ENCODE results near the gene LNX2.
"Not testable (repeated sequence)": the region's sequence is repeated elsewhere in the genome, so short reads cannot be mapped to it uniquely, and the experiment has no call there.

Gene LNX2

DNA sequence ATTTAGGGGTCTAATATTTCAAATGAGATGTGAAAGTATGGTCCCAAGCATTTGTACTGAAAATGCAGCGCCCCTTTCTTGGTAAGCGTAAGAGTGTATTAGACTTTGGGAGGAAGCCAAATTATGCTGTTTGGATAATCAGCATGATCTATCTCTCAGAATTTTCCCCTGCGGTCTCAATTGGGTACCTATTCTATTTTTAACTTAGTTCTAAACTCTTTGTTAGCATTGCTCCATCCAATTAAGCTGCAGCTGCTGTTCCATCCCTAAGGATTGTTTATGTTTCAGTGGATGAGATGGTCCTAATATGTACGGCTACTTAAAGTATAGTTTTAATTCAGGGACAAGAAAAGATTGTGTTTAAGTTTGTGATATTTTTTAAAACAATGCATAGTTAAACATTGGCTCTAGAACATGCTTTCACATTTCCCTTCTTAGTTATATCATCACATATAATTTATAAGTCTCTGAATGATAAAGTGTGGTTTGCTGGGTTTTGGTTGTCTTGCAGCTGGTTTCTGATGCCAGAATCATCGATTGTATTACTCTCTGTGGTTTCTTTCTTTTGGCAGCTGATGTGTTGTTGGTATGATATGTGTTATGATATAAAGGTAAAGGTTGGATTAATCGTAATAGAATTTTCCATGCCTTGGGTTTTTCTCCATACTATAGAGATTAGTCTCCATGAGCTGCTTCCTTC is 16.4 kb upstream of the LNX2 start:
- peak; percentile 85 for DNase-seq

DNA sequence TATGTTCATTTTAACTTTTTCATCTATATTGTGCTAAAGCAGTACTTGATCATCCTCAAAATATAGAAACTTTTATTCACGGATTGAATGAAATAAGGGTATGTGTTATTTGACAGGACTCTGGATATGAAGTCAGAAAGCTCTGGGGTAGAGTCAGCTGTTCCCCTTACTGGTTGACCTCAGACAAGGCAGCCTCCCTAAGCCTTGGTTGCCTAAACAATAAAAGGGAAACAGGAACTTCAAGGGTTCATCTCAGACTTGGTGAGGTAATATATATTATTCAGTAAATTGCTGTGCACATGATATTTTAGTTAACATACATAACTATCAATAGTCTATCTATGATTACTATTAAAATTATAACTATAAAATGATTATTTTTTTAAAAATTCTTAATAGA is 14.9 kb upstream of the LNX2 start:
- peak; percentile 5 for DNase-seq

DNA sequence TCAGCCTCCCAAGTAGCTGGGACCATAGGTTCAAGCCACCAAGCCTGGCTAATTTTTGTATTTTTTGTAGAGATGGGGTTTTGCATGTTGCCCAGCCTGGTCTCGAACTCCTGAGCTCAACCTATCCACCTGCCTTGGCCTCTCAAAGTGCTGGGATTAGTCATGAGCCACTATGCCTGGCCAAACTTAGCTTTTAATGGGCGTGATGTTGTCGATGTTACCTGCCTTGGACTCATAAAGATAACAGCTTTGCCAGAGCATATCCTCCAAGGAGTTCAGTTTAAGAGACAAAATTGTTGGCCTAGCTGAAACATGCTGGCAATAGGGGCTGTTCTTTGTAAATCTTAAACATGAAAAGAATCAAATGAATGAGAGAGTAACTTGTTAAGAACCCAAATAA is 14.5 kb upstream of the LNX2 start:
- no peak for DNase-seq

DNA sequence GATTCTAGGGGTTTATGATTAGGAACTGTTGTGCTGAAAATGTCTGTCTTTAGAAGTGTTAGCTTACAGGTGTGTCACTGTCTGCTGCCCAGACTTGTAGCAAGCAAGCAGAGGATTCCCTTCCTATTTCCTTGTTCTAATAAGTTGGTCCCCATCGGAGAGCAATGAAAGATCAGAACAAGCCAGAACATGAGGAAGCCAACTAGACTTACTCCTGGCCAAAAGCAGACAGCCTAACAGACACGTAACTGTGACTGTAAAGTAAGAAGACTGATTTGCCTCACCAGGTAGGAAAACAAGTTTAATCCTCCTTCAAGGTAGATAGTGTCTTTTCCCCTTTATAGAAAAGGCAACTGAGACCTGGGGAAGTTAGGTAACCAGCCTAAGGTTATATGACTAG is 13.9 kb upstream of the LNX2 start:
- peak; percentile 2 for DNase-seq

- DNase-seq = no peak
These were observed 12.3 kb upstream of the LNX2 start for GRCh38 chr13:27632648-27633047.

DNA sequence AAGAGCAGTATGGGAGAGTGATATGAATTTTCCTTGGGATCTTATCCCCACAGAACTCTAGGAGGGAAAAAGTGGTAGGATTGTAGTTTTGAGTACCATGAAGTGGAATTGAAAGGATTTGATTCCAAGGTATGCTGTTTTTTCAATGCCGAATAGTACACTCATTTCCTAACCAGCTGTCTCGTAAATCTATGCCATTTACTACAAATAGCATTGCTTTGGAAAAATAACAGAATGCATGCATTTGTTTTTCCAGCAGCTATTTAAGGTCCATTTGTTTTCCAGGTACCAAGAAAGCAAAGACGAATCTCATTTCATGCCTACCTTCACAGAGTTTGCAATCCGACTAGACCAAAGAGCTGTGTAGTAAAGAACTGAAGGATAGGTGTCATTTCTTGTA is 11.9 kb upstream of the LNX2 start:
- DNase-seq = no peak

- no peak for DNase-seq
These were observed 11.3 kb upstream of the LNX2 start for GRCh38 chr13:27631665-27632064.

- DNase-seq = peak; percentile 4
These were observed 10.8 kb upstream of the LNX2 start for GRCh38 chr13:27631156-27631555.

GRCh38 chr13:27628766-27629165 is 8.4 kb upstream of the LNX2 start:
- DNase-seq = not testable (repeated sequence)

GRCh38 chr13:27628081-27628480 is 7.8 kb upstream of the LNX2 start:
- DNase-seq = no peak

GRCh38 chr13:27627380-27627779 is 7.1 kb upstream of the LNX2 start:
- no peak for DNase-seq

DNA sequence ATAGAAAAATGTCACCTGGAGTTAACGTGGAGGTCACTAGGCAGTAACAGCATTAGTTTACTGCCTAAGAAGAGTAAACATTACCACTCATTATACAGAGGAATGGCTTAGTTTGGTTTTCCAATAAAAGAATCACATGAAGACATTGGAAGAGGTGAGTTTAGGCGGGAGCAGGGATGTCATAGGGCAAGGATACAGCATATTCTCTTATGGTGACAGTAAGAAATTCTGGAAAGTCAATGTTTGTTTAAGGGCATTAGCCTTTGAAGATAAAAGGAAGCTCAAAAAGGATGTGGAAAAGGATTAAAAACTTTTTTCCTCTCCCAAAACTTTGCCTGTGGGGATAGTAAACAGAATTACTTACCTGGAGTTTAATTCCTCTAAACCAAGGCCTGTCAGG is 5.5 kb upstream of the LNX2 start:
- no peak for DNase-seq

GRCh38 chr13:27624071-27624470 is 3.7 kb upstream of the LNX2 start:
- no peak for DNase-seq

- no peak for DNase-seq
These were observed 2.6 kb upstream of the LNX2 start for GRCh38 chr13:27622881-27623280.

- DNase-seq = peak; percentile 47
These were observed 1.9 kb upstream of the LNX2 start for GRCh38 chr13:27622102-27622820.

GRCh38 chr13:27621366-27622101 is 1.2 kb upstream of the LNX2 start, which contains the start of gene POLR1D:
Gene POLR1D, plus strand, starts transcription at chr13:27621892. Its CDS starts 92 bp downstream, at chr13:27621984.
- peak; percentile 92 for DNase-seq

- DNase-seq = no peak
These were observed 712 bp upstream of the LNX2 start for GRCh38 chr13:27621116-27621365.

- DNase-seq = peak; percentile 74
These were observed 477 bp downstream of the LNX2 start for GRCh38 chr13:27619728-27620376.

DNA sequence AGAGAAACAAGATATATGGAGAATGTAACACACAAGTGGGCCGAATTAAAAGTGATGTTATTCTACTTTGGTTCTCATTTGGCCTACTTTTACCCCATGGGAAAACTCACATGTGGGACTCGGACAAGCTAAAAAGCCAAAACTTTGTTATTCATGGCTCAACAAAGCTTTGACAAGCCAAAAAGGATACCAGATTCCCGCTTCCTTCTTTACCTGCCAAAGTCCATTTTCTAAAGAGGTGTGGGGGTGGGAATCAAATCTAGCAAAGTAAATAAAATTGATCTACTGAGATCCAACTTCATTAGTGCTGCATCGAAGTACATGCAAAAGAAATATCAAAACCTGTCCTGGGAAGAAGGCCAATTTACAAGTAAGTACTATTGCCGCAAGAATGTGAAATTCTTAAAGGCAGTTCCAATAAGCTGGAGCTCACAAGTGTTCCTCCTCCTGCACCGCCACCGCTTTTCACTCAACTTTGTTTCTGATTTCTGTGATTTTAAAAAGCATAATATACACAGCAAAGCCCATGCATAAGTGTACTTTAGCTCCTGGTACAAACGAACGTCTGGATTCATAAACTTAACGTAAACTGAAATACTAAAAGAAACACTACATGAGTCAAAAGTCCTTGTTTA is 1.1 kb downstream of the LNX2 start:
- no peak for DNase-seq

DNA sequence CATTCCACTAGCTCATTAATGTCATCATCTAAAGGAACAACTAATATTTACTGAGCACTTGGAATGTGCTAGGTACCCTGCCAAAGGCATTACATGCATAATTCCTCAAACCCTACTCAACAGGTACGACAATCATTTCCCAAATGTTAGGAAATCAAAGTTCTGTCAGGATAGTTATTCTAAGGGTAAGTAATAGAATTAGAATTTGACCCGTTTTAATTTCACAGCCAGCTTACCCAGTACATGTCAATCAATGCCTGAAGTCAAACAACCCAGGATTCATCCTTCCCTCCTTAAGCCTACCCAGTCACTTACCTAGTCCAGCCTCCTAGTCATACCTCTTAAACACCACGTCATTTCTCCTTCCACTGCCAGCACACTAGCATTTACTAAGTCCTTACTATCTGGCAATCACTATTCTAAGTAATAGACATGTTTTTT is 2.4 kb downstream of the LNX2 start:
- DNase-seq = no peak

- DNase-seq = no peak
These were observed 6.7 kb downstream of the LNX2 start for GRCh38 chr13:27613628-27614027.

DNA sequence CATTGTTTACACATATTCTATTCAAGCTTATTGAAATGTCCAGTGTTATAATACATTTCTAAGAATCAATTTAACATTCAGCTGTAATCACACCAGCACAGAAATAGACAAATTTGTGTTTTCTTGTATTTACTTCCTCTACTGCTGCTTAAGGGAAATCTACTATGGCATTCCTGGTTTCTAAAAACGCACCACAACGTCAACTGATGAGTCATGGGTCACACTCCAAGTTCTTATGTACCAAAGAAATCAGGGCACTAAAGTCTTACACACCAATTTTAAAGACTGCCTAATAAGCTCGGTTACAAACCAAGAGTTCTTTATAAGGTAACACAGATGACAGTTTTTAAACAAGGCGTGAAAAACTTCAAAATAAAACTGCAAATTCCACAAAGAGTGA is 13.2 kb downstream of the LNX2 start:
- no peak for DNase-seq

- DNase-seq = no peak
These were observed 14.6 kb downstream of the LNX2 start for GRCh38 chr13:27605610-27606200.
